Medulla oblongata (tissue), 1 donor: ENCODE results near the gene GTF3C5.
"Not testable (repeated sequence)": the region's sequence is repeated elsewhere in the genome, so short reads cannot be mapped to it uniquely, and the experiment has no call there.

Experiments used
- DNase-seq: peaks from one replicate; pipeline ENCODE4 v3.0.0-alpha.2; 2015; ENCODE audit errors: extremely low spot score

GTF3C5 gene

GRCh38 chr9:133070500-133070961 is 39.7 kb downstream of the GTF3C5 start:
- DNase-seq, result not testable (repeated sequence)

GRCh38 chr9:133070985-133071384 is 40.2 kb downstream of the GTF3C5 start:
- not testable (repeated sequence) for DNase-seq

- no peak for DNase-seq
These were observed 40.8 kb downstream of the GTF3C5 start for GRCh38 chr9:133071484-133072150.

GRCh38 chr9:133072210-133072609 is 41.4 kb downstream of the GTF3C5 start:
- DNase-seq, result not testable (repeated sequence)

GRCh38 chr9:133073086-133074014 is 42.6 kb downstream of the GTF3C5 start:
- no peak for DNase-seq

DNA sequence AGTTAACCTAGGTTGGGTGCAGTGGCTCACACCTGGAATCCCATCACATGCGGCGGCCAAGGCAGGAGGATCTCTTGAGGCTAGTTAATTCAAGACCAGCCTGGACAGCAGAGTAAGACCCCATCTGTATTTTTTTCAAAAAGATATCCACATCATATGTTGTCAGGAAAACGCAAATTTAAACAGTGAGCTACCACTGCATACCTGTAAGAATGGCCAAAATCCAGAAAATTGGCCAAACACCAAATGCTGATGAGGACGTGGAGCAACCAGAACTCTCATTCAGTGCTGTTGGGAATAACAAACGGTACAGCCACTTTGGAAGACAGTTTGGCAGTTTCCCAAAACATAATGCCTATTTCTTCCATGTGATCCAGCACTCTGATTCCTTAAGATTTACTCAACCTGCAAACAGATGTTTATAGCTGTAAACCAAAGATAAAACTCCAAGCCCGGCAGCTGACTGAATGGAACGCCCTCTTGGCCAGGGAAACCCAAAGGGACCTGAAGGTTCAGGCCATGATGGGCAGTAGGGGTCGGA is 43.4 kb downstream of the GTF3C5 start:
- no peak for DNase-seq

- DNase-seq, result no peak
These were observed 45.3 kb downstream of the GTF3C5 start for GRCh38 chr9:133075925-133076630.

- no peak for DNase-seq
These were observed 45.9 kb downstream of the GTF3C5 start for GRCh38 chr9:133076691-133077090.

- DNase-seq, result no peak
These were observed 47.7 kb downstream of the GTF3C5 start for GRCh38 chr9:133078486-133078885.

GRCh38 chr9:133080161-133080560 is 49.4 kb downstream of the GTF3C5 start:
- no peak for DNase-seq

DNA sequence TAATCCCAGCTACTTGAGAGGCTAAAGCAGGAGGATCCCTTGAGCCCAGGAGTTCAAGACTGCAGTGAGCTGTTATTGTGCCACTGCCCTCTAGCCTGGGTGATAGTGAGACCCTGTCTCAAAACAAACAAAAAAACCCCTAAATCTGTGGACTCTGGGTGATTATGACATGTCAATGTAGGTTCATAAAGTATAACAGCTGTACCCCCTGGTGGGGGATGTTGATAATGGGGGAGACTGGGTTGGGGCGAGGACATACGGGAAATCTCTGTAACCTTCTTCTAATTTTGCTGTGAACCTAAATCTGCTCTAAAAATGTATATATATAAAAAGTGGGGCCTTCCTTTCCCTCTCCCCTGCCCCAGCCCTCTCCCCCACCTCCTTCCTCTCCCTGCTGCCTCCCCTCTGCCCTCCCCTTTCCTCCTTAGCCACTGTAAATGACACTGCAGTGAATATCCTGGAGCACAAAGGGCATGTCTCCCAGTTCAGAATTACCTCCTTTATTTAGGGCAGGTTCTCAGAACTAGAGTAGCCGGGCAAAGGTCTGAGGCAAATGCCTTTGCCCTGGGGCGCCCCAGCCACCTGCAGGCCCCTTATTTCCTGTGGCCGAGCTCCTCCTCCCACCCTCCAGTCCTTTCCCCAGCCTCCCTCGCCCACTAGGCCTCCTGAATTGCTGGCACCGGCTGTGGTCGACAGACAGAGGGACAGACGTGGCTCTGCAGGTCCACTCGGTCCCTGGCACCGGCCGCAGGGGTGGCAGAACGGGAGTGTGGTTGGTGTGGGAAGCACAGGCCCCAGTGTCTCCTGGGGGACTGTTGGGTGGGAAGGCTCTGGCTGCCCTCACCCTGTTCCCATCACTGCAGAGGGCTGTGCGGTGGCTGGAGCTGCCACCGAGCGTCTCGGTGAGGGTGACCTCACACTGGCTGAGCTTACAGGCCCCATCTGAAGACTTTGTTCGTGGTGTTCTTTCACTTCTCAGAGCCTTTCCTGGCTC is 50.3 kb downstream of the GTF3C5 start:
- DNase-seq, result not testable (repeated sequence)

DNA sequence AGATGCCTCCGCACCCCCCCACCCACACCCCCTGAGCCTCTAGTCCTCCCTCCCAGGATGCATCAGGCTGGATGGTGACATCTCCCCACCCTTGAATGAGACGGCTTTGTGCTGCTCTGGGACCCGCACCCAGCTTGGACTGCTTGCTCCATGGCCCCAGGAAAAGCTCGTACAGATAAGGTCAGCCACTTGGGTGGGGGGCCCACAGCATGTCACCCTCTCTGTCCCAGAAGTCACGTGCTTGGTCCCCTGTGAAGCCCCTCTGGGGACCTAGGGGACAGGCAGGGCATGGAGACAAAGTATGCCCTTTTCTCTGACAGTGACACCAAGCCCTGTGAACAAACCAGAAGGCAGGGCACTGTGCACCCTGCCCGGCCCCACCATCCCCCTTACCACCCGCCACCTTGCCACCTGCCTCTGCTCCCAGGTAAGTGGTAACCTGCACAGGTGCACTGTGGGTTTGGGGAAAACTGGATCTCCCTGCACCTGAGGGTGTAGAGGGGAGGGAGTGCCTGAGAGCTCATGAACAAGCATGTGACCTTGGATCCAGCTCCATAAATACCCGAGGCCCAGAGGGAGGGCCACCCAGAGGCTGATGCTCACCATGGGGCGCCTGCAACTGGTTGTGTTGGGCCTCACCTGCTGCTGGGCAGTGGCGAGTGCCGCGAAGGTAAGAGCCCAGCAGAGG is 51.3 kb downstream of the GTF3C5 start:
- DNase-seq, result not testable (repeated sequence)

- DNase-seq, result not testable (repeated sequence)
These were observed 52.9 kb downstream of the GTF3C5 start for GRCh38 chr9:133083688-133084087.

GRCh38 chr9:133086212-133086860 is 55.5 kb downstream of the GTF3C5 start:
- not testable (repeated sequence) for DNase-seq

GRCh38 chr9:133086894-133087293 is 56.1 kb downstream of the GTF3C5 start:
- no peak for DNase-seq

GRCh38 chr9:133087429-133088145 is 56.8 kb downstream of the GTF3C5 start:
- no peak for DNase-seq

GRCh38 chr9:133088146-133088750 is 57.5 kb downstream of the GTF3C5 start:
- DNase-seq, result no peak

- no peak for DNase-seq
These were observed 58.0 kb downstream of the GTF3C5 start for GRCh38 chr9:133088756-133089155.
